HCT116 (cell line): ENCODE measurements around the gene CCER1. TPM values are rescaled to one million over a fixed set of nuclear protein-coding genes. Genes with fewer than 3 reads are reported as not detected.

Experiments used
- ATAC-seq: fragments of 200-7000 bp; cut with Tn5 transposase; 2 replicates; pipeline ENCODE4 v1.9.1; 2020; ENCODE audit warnings: mild to moderate bottlenecking, moderate library complexity
- BruUV-seq: library from RNA; stranded (reverse); fragments of 400-500 nt; replicated peaks from 2 replicates; lab custom pipeline; 2021; lab: Mats Ljungman, UMichigan
- CTCF ChIA-PET: fragments of 300-600 bp; sonication (Branson Sonifier 250); formaldehyde crosslinking; loops from one replicate; lab custom pipeline; 2021; ENCODE audit warnings: antibody characterized with exemption; lab: Charles Lee
- POLR2A ChIA-PET: fragments of 300-600, 350-600 bp; sonication (Branson Sonifier 250); formaldehyde crosslinking; loops from one replicate; lab custom pipeline; 2021; ENCODE audit warnings: antibody characterized with exemption; lab: Charles Lee
- RAD21 ChIA-PET, 2 experiments: fragments of 300-600 bp; sonication (Branson Sonifier 250); formaldehyde crosslinking; loops; one replicate each; lab custom pipeline; 2023; ENCODE audit warnings: low total read pairs in 2 of 2; ENCODE audit not compliant: uncharacterized antibody in 2 of 2, unreplicated experiment in 2 of 2, low non-redundant PET in 1 of 2; lab: Charles Lee
- DNase-seq: peaks from one replicate; pipeline ENCODE4 v3.0.0-alpha.2; 2010; ENCODE audit warnings: low read depth, low spot score
- H2AFZ ChIP-seq: fragments of 200-600 bp; shearing (Covaris generic), sonication (generic); 2 replicates; pipeline ENCODE4 v1.6.1; 2017; ENCODE audit warnings: low read depth, mixed run types, mixed read lengths, antibody characterized with exemption, low read length; ENCODE audit not compliant: poor library complexity, severe bottlenecking
- H3K27ac ChIP-seq: 2 replicates; pipeline ENCODE4 v1.5.1; 2012; ENCODE audit warnings: low read depth, low read length
- H3K27me3 ChIP-seq: fragments of 200-600 bp; sonication (generic); 2 replicates; pipeline ENCODE4 v1.6.1; 2016; ENCODE audit warnings: mixed run types, low read length, mixed read lengths; ENCODE audit not compliant: insufficient read depth
- H3K36me3 ChIP-seq, 2 experiments: fragments of 200-500 bp in 1 of 2; fragments of 200-600 bp in 1 of 2; sonication (Bioruptor generic) in 1 of 2; sonication (generic) in 1 of 2; 2 replicates each; pipeline versions ENCODE4 v1.5.1 to v1.6.1; 2014 to 2016; ENCODE audit warnings: low read length in 2 of 2, inconsistent platforms in 1 of 2, mixed read lengths in 1 of 2, mixed run types in 1 of 2; ENCODE audit not compliant: insufficient read depth in 2 of 2, control insufficient read depth in 1 of 2
- H3K4me1 ChIP-seq, 2 experiments: fragments of 200-600 bp in 1 of 2; sonication (generic) in 1 of 2; 2 replicates each; pipeline versions ENCODE4 v1.5.1 to v1.6.1; 2012 to 2017; ENCODE audit warnings: low read length in 2 of 2, inconsistent platforms in 1 of 2, mild to moderate bottlenecking in 1 of 2, mixed read lengths in 1 of 2, mixed run types in 1 of 2, moderate library complexity in 1 of 2; ENCODE audit not compliant: insufficient read depth in 2 of 2, control insufficient read depth in 1 of 2
- H3K4me2 ChIP-seq: fragments of 200-600 bp; sonication (generic); 2 replicates; pipeline ENCODE4 v1.6.1; 2017; ENCODE audit warnings: mixed run types, low read length, mixed read lengths
- H3K4me3 ChIP-seq, 2 experiments: fragments of 200-600 bp in 1 of 2; sonication (generic) in 1 of 2; replicated peaks in 1 of 2; 2 replicates each; pipeline ENCODE4 v1.5.1; 2011 to 2016; ENCODE audit warnings: low read length in 2 of 2, control low read depth in 1 of 2, low read depth in 1 of 2, mild to moderate bottlenecking in 1 of 2, mixed read lengths in 1 of 2, mixed run types in 1 of 2
- H3K79me2 ChIP-seq: fragments of 200-600 bp; sonication (generic); 2 replicates; pipeline ENCODE4 v1.6.1; 2017; ENCODE audit warnings: mild to moderate bottlenecking, mixed run types, low read length, moderate library complexity, mixed read lengths; ENCODE audit not compliant: insufficient read depth
- H3K9ac ChIP-seq: fragments of 200-600 bp; sonication (generic); 2 replicates; pipeline ENCODE4 v1.6.1; 2016; ENCODE audit warnings: low read length, mixed read lengths
- H3K9me2 ChIP-seq: fragments of 200-600 bp; sonication (generic), shearing (Covaris generic); 2 replicates; pipeline ENCODE4 v1.6.1; 2017; ENCODE audit warnings: mixed run types, mild to moderate bottlenecking, moderate library complexity; ENCODE audit not compliant: insufficient read depth
- H3K9me3 ChIP-seq, 2 experiments: fragments of 200-500 bp in 1 of 2; fragments of 200-600 bp in 1 of 2; sonication (Bioruptor generic) in 1 of 2; sonication (generic) in 1 of 2; 2 replicates each; pipeline ENCODE4 v1.6.1; 2014 to 2017; ENCODE audit warnings: low read length in 2 of 2, mixed read lengths in 2 of 2, inconsistent platforms in 1 of 2, low read depth in 1 of 2, mild to moderate bottlenecking in 1 of 2, mixed run types in 1 of 2, moderate library complexity in 1 of 2; ENCODE audit not compliant: control insufficient read depth in 1 of 2, insufficient read depth in 1 of 2
- H4K20me1 ChIP-seq: fragments of 200-600 bp; sonication (generic), shearing (Covaris generic); 2 replicates; pipeline ENCODE4 v1.6.1; 2017; ENCODE audit warnings: mixed run types, mild to moderate bottlenecking, moderate library complexity; ENCODE audit not compliant: insufficient read depth
- CEBPB ChIP-seq: IDR thresholded peaks from 2 replicates; pipeline ENCODE4 v1.6.1; 2012; ENCODE audit warnings: low read depth
- ELF1 ChIP-seq: IDR thresholded peaks from 2 replicates; pipeline ENCODE4 v1.6.1; 2012; ENCODE audit warnings: low read depth, borderline replicate concordance
- EZH2phosphoT487 ChIP-seq: fragments of 200-600 bp; IDR thresholded peaks from 2 replicates; pipeline ENCODE4 v1.6.1; 2018; ENCODE audit warnings: antibody characterized with exemption, borderline replicate concordance
- RAD21 ChIP-seq: IDR thresholded peaks from 2 replicates; pipeline ENCODE4 v1.6.1; 2012; ENCODE audit warnings: low read depth, mild to moderate bottlenecking
- SRF ChIP-seq: IDR thresholded peaks from 2 replicates; pipeline ENCODE4 v1.6.1; 2012; ENCODE audit warnings: low read depth
- intact Hi-C: fragments of 100-400 bp; cut with micrococcal nuclease; formaldehyde crosslinking; loops from 2 replicates; pipeline ENCODE4 v1.10.0; 2022
- total RNA-seq: library from RNA; stranded (reverse); gene quantifications from one replicate; pipeline ENCODE4 v1.2.1, GENCODE V29; 2021; ENCODE audit not compliant: unreplicated experiment
- TF ChIP-seq, protein P1 (sequence below): IDR thresholded peaks from 2 replicates; pipeline ENCODE4 v1.6.1; 2012
- TF ChIP-seq, protein P2 (sequence below), 3 experiments: fragments of 200-600 bp in 1 of 3; sonication (generic) in 1 of 3; IDR thresholded peaks in 2 of 3; conservative IDR thresholded peaks in 1 of 3; 2 replicates each; pipeline ENCODE4 v1.5.1; 2012 to 2017; ENCODE audit warnings: low read depth in 2 of 3, low read length in 2 of 3, antibody characterized with exemption in 1 of 3, borderline replicate concordance in 1 of 3, control low read depth in 1 of 3, mild to moderate bottlenecking in 1 of 3, mixed read lengths in 1 of 3, mixed run types in 1 of 3, moderate library complexity in 1 of 3; ENCODE audit not compliant: insufficient read depth in 1 of 3
- TF ChIP-seq, protein P3 (sequence below): IDR thresholded peaks from 2 replicates; pipeline ENCODE4 v1.6.1; 2012; ENCODE audit warnings: low read depth

CCER1 gene
- total RNA-seq, 1 experiment from 2014 or later = not detected

DNA sequence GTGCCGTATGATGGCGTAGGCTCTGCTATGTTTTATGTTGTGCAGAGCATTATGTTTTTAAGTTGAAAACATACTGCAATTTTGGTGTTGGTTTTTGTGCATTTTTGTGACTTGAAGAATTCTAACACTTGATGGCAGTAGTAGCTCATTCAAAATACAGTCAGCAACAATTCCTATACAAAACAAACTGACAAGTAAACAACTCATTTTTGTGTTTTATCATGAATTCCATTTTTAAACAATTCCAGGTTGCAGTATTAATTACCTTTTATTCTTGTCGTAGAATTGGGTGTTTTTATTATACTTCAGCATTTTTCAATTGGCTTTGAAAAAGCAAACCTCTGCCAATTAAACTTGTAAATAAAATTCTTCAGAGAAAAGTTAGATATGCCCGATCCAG, 4.1 kb upstream of the CCER1 start:
- Histone ChIP-seq H3K27me3 (no peaks in the 10 kb centered on the region), H4K20me1 (no peaks in the 10 kb centered on the region)
- CTCF ChIA-PET = interaction anchor here (0.6 to 3.2 kb wide), 10 partner anchors 10 to 408 kb away, joined by 3 to 37 read pairs (median 6); no protein-coding TSS in a partner anchor
- TF ChIP-seq ELF1 (no peak), EZH2phosphoT487 (no peak), RAD21 (peak; percentile 46), CEBPB (no peak)
- TF ChIP-seq, protein P1, sequence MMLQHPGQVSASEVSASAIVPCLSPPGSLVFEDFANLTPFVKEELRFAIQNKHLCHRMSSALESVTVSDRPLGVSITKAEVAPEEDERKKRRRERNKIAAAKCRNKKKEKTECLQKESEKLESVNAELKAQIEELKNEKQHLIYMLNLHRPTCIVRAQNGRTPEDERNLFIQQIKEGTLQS = no peak
- TF ChIP-seq, protein P2, sequence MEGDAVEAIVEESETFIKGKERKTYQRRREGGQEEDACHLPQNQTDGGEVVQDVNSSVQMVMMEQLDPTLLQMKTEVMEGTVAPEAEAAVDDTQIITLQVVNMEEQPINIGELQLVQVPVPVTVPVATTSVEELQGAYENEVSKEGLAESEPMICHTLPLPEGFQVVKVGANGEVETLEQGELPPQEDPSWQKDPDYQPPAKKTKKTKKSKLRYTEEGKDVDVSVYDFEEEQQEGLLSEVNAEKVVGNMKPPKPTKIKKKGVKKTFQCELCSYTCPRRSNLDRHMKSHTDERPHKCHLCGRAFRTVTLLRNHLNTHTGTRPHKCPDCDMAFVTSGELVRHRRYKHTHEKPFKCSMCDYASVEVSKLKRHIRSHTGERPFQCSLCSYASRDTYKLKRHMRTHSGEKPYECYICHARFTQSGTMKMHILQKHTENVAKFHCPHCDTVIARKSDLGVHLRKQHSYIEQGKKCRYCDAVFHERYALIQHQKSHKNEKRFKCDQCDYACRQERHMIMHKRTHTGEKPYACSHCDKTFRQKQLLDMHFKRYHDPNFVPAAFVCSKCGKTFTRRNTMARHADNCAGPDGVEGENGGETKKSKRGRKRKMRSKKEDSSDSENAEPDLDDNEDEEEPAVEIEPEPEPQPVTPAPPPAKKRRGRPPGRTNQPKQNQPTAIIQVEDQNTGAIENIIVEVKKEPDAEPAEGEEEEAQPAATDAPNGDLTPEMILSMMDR (IDR thresholded peaks at IDR 0.05 in 2 of 3, conservative IDR thresholded peaks at IDR 0.05 in 1 of 3; ENCODE audit: borderline replicate concordance in 1 of 3, insufficient read depth in 1 of 3, low read depth in 2 of 3, low read length in 2 of 3) = peak in 2 of 3 experiments; percentile 20; a peak in 2 of 6 replicates
- TF ChIP-seq, all 23 proteins: peak for 2
- DNase-seq (no peak), ATAC-seq (peak; percentile 34; the same call in 1 of the 2 replicates)
- BruUV-seq = no TSS peak
- Histone ChIP-seq H3K27ac (no peak overlapping the region), H3K4me2 (no peak overlapping the region), H2AFZ (peak overlapping the region; percentile 92), H3K9ac (no peak overlapping the region), H3K4me1 (no peaks in the 10 kb centered on the region), H3K36me3 (no peaks in the 10 kb centered on the region), H3K9me2 (no peaks in the 10 kb centered on the region), H3K9me3 (no peaks in the 10 kb centered on the region), H3K4me3 (no peak overlapping the region), H3K79me2 (no peaks in the 10 kb centered on the region)
- RAD21 ChIA-PET = no interaction called here
- POLR2A ChIA-PET = interaction anchor here (1.2 kb wide), 1 partner anchor 14 kb away, joined by 4 read pairs; no protein-coding TSS in a partner anchor
- intact Hi-C loops = loop anchor here (1.0 kb wide), 1 partner anchor 396 kb away; no protein-coding TSS in a partner anchor

DNA sequence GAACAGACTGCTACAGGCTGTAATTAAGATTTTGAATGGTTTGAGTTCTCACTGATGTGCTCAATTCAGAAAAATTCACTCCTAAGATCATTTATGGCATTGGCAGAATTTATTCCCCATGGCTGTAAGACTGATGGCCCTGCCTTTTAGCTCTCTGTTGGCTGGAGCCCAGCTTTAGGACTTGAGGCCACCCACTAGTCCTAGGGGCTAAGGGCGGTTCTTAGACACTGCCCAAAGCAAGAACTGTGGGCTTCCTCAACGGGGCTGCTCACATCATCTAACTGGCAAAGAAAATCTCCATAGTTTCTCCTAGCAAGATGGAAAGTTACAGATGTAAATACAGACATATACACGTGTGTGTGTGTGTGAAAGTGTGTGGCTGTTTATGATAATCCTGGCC, 3.4 kb upstream of the CCER1 start:
- H2AFZ ChIP-seq = no peak overlapping the region

More for the DNA sequence above, 3.4 kb upstream of the CCER1 start:
- Histone ChIP-seq H3K9me3 (no peaks in the 10 kb centered on the region), H3K27me3 (no peaks in the 10 kb centered on the region), H3K27ac (no peak overlapping the region), H3K9ac (no peak overlapping the region), H3K9me2 (no peaks in the 10 kb centered on the region), H3K79me2 (no peaks in the 10 kb centered on the region), H3K36me3 (no peaks in the 10 kb centered on the region), H3K4me2 (no peak overlapping the region), H3K4me1 (no peaks in the 10 kb centered on the region), H4K20me1 (no peaks in the 10 kb centered on the region), H3K4me3 (no peak overlapping the region)
- intact Hi-C loops = no loop called here
- POLR2A ChIA-PET = interaction anchor here (1.2 kb wide), 1 partner anchor 13 kb away, joined by 4 read pairs; no protein-coding TSS in a partner anchor
- CTCF ChIA-PET = interaction anchor here (0.6 to 3.2 kb wide), 7 partner anchors 11 to 408 kb away, joined by 3 to 37 read pairs (median 7); no protein-coding TSS in a partner anchor
- no peak for ATAC-seq
- BruUV-seq = no TSS peak
- RAD21 ChIA-PET = no interaction called here
- TF ChIP-seq, protein P3, sequence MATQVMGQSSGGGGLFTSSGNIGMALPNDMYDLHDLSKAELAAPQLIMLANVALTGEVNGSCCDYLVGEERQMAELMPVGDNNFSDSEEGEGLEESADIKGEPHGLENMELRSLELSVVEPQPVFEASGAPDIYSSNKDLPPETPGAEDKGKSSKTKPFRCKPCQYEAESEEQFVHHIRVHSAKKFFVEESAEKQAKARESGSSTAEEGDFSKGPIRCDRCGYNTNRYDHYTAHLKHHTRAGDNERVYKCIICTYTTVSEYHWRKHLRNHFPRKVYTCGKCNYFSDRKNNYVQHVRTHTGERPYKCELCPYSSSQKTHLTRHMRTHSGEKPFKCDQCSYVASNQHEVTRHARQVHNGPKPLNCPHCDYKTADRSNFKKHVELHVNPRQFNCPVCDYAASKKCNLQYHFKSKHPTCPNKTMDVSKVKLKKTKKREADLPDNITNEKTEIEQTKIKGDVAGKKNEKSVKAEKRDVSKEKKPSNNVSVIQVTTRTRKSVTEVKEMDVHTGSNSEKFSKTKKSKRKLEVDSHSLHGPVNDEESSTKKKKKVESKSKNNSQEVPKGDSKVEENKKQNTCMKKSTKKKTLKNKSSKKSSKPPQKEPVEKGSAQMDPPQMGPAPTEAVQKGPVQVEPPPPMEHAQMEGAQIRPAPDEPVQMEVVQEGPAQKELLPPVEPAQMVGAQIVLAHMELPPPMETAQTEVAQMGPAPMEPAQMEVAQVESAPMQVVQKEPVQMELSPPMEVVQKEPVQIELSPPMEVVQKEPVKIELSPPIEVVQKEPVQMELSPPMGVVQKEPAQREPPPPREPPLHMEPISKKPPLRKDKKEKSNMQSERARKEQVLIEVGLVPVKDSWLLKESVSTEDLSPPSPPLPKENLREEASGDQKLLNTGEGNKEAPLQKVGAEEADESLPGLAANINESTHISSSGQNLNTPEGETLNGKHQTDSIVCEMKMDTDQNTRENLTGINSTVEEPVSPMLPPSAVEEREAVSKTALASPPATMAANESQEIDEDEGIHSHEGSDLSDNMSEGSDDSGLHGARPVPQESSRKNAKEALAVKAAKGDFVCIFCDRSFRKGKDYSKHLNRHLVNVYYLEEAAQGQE = no peak
- no peak for TF ChIP-seq SRF
- no peak for DNase-seq
